ENCODE data around the gene FSTL4. TPM values are rescaled to one million over a fixed set of nuclear protein-coding genes. Genes with fewer than 3 reads are reported as not detected.

The FSTL4 gene
- 2.1 and 3.6 TPM in 2 replicates for total RNA-seq (2014; rRNA removed; shearing (Covaris generic))
- 1.3 and 1.5 TPM in 2 replicates for polyA plus RNA-seq (2015; cell fraction: cytosol; rRNA removed)
- 0.66 and 2.1 TPM in 2 replicates for polyA plus RNA-seq (2015; cell fraction: nucleus; rRNA removed)

GRCh38 chr5:133612249-133612860 lies at the start of gene FSTL4:
Gene FSTL4 (minus strand): TSS chr5:133612541.
- in situ Hi-C loops (cut with HindIII; ENCODE audit: low pct_unique_long_range_greater_than_20kb, low sequenced_read_pairs) = no loop called here
- DNase-seq (ENCODE audit: low read depth, low spot score) = no peak

- in situ Hi-C loops (cut with HindIII; ENCODE audit: low pct_unique_long_range_greater_than_20kb, low sequenced_read_pairs) = no loop called here
- DNase-seq (ENCODE audit: low read depth, low spot score) = no peak
Measured at GRCh38 chr5:133661389-133661788, 49.0 kb upstream of the FSTL4 start.

DNA sequence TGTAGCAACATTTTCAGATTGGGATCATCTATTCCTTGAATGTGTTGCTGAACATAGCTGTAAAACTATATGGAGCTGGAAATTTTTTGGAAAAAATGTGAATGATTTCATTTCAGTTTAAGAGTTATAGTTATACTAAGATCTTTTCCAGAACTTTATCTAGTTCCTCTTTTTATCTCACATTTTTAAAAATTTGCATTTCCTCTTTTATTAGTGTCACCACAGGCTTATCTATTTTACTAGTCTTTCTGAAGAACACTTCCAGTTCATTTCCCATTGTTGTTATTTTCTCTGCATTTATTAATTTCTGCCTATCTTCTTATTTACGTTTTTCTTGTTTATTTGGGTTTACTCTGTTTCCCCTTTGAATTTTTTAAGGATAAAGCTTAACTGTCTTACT lies 46.0 kb upstream of the FSTL4 start:
- in situ Hi-C loops (cut with HindIII; ENCODE audit: low pct_unique_long_range_greater_than_20kb, low sequenced_read_pairs) = no loop called here

DNA sequence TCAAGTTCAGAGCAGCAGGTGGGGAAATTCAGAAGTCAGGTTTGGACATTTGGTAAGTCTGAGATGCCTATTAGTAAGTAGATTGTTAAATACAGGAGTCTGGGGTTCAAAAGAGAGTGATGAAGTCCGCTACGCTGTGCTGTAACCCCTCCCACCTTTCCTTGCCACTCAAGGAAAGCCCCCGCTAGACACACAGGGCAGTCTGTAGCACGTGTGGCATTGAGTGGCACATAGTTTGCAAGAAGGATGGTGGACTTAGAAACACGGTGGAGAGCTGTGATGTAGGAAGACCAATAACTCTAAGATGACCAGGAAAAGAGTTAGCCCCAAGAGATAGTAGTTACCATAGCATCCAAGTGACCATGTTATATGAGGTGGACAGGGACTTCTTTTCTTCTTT lies 44.7 kb upstream of the FSTL4 start:
- in situ Hi-C loops (cut with HindIII; ENCODE audit: low pct_unique_long_range_greater_than_20kb, low sequenced_read_pairs) = no loop called here
- DNase-seq (ENCODE audit: low read depth, low spot score) = no peak

More for the DNA sequence above, 46.0 kb upstream of the FSTL4 start:
- DNase-seq (ENCODE audit: low read depth, low spot score) = no peak

DNA sequence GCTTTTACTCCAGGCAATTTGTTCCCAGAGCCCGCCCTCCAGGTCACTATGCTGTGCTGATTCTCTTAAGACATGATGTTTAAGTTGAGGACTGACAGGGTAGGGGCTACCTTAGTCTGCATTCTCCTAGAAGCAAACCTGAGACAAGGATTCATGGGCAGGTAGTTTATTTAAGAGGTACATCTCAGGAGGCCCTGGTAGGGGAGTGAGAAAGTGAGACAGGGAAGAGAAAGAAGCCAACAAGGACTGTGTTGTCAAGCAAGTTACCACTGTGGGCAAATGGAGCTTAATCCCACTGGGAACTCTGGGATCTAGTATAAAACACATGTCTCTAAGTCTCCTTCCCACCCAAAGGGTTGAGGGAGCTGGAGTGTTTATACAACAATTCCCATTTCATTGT lies 43.6 kb upstream of the FSTL4 start:
- no peak for DNase-seq (ENCODE audit: low read depth, low spot score)
- in situ Hi-C loops (cut with HindIII; ENCODE audit: low pct_unique_long_range_greater_than_20kb, low sequenced_read_pairs) = no loop called here

- in situ Hi-C loops (cut with HindIII; ENCODE audit: low pct_unique_long_range_greater_than_20kb, low sequenced_read_pairs) = no loop called here
- no peak for DNase-seq (ENCODE audit: low read depth, low spot score)
Measured at GRCh38 chr5:133653760-133654049, 41.4 kb upstream of the FSTL4 start.

DNA sequence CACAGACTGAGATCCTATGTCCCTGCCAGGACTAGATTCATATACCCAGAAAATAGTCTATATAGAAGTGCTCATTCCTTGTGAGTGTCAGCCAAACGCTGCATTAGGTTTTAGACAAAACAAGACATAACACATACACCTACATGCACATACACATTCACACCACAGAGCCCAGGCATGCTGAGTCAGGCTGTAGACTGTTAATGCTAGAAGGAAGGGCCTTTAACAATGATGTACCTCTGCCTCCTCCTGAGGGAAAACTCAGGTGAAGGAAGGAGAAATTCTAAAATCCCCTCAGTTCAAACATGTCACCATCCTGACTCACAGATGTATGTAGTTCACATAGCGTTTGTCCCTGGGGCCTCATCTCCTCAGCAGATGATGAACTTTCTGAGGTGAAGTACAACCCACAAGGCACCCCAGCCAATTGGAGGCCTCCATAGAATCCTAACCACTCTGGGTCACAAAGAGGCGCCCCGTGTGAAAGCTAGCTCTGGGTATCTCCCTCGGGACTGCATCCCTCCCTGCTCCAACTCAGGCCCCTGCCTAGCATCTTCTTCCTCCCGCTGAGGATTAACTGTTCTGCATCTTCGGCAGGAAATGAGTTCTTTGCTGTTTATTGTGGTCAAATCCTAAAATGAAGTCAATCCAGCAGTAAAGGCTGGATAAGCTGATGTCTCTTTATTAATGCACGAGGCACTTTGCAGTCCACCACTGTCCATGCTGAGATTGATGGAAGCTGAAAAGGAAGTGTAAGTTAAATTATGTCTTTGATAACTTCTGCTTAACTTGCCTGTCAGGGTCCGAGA lies 40.8 kb upstream of the FSTL4 start:
- in situ Hi-C loops (cut with HindIII; ENCODE audit: low pct_unique_long_range_greater_than_20kb, low sequenced_read_pairs) = no loop called here
- DNase-seq (ENCODE audit: low read depth, low spot score) = no peak

GRCh38 chr5:133644000-133644865 lies 31.9 kb upstream of the FSTL4 start:
- no peak for DNase-seq (ENCODE audit: low read depth, low spot score)
- in situ Hi-C loops (cut with HindIII; ENCODE audit: low pct_unique_long_range_greater_than_20kb, low sequenced_read_pairs) = no loop called here

GRCh38 chr5:133643365-133643764 lies 31.0 kb upstream of the FSTL4 start:
- in situ Hi-C loops (cut with HindIII; ENCODE audit: low pct_unique_long_range_greater_than_20kb, low sequenced_read_pairs) = no loop called here
- no peak for DNase-seq (ENCODE audit: low read depth, low spot score)

DNA sequence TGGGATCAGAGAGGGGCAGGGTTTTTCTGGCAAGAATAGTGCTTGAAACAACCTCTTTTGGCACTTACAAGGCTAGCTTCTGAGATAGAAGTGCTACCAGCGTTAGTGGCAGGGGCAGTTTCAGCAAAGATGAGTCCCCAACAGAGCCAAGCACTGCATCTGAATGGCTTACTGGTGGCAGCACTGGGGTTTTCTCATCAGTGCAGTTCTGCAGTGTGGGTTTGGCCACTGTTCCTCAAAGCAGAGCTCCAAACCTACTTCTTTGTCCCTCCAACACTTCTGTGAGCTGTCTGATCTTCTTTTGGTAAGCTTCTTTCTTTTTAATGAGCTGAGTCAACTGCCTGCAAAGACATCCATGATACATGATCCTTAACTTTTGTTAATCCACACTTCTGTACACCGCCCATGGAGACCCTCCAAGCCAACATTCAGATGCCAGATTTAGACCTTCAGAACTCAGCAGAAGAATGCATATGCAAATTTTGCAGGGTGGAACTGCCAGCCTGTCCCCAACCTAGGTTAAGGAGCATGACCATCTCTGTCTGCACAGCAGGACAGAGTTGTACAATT lies 29.9 kb upstream of the FSTL4 start:
- in situ Hi-C loops (cut with HindIII; ENCODE audit: low pct_unique_long_range_greater_than_20kb, low sequenced_read_pairs) = no loop called here
- DNase-seq (ENCODE audit: low read depth, low spot score) = no peak

GRCh38 chr5:133641683-133642082 lies 29.3 kb upstream of the FSTL4 start:
- in situ Hi-C loops (cut with HindIII; ENCODE audit: low pct_unique_long_range_greater_than_20kb, low sequenced_read_pairs) = no loop called here
- no peak for DNase-seq (ENCODE audit: low read depth, low spot score)

GRCh38 chr5:133639850-133640528 lies 27.6 kb upstream of the FSTL4 start:
- no peak for DNase-seq (ENCODE audit: low read depth, low spot score)
- in situ Hi-C loops (cut with HindIII; ENCODE audit: low pct_unique_long_range_greater_than_20kb, low sequenced_read_pairs) = no loop called here

- in situ Hi-C loops (cut with HindIII; ENCODE audit: low pct_unique_long_range_greater_than_20kb, low sequenced_read_pairs) = no loop called here
- DNase-seq (ENCODE audit: low read depth, low spot score) = no peak
Measured at GRCh38 chr5:133638436-133638835, 26.1 kb upstream of the FSTL4 start.

DNA sequence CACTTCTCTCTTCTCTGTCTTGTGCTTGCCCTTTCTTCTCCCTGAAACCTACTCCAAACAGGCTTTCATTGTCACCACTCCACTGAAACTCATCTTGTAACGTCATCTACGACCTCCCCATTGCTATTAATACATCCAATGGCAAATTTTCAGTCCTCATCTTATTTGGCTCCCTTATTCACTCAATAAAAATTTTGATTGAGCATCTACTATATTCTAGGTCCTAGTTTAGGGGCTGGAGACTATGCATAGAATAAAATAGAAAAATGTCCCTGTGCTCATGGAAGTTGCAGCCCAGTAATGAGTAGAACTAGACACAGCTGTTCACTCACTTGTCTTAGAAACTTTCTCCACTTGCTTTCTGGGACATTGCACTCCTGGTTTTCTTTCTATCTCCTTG lies 24.9 kb upstream of the FSTL4 start:
- in situ Hi-C loops (cut with HindIII; ENCODE audit: low pct_unique_long_range_greater_than_20kb, low sequenced_read_pairs) = no loop called here
- DNase-seq (ENCODE audit: low read depth, low spot score) = peak; percentile 43

DNA sequence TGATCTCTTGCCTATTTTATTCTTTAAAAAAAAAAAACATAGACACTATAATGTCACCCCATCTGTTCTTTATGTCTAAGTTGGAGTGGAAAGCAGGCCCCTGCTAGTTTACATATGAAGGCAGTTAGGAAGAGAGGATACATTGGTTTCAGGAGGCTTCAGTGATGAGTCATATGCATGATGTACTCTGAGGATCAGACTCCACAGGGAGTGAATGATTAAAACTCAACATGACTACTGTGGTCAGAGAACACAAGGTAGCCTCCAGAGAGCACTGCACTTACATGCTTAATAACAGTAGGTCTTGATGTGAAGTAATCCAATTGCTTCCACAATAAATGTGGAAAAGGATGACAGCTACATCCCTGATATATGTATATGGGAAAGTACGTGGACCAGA lies 22.7 kb upstream of the FSTL4 start:
- DNase-seq (ENCODE audit: low read depth, low spot score) = peak; percentile 42
- in situ Hi-C loops (cut with HindIII; ENCODE audit: low pct_unique_long_range_greater_than_20kb, low sequenced_read_pairs) = no loop called here

DNA sequence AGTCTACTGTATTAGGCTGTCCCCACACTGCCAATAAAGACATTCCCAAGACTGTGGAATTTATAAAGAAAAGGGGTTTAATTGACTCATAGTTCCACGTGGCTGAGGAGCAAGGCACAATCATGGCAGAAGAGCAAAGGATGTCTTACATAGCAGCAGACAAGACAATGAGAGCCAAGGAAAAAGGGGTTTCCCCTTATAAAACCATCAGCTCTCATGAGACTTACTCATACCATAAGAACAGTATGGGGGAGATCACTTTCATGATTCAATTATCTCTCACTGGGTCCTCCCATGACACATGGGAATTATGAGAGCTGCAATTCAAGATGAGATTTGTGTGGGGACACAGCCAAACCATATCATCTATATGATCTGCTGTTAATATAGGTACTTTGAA lies 14.8 kb upstream of the FSTL4 start:
- no peak for DNase-seq (ENCODE audit: low read depth, low spot score)
- in situ Hi-C loops (cut with HindIII; ENCODE audit: low pct_unique_long_range_greater_than_20kb, low sequenced_read_pairs) = no loop called here

- DNase-seq (ENCODE audit: low read depth, low spot score) = no peak
- in situ Hi-C loops (cut with HindIII; ENCODE audit: low pct_unique_long_range_greater_than_20kb, low sequenced_read_pairs) = no loop called here
Measured at GRCh38 chr5:133624316-133624715, 12.0 kb upstream of the FSTL4 start.

DNA sequence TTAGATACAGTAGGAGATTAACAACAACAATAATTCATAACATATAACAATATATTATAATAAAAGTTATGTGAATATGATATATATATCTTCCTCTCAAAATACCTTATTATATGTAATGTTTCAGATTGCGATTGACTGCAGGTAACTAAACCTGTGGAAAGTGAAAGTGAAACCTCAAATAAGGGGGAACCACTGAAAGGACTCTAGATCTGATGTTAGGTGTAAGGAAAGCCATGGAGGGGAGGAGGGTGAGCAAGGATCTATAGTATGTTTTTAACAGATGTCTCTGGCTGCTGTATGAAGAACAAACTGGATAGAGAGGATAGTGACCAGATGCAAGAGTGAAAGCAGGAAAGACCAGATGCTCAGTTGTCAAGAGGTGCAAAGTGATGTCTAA lies 5.8 kb upstream of the FSTL4 start:
- in situ Hi-C loops (cut with HindIII; ENCODE audit: low pct_unique_long_range_greater_than_20kb, low sequenced_read_pairs) = no loop called here
- no peak for DNase-seq (ENCODE audit: low read depth, low spot score)
